Smooth muscle cell (in vitro differentiated cells): ENCODE measurements around the gene RABGAP1. TPM values are rescaled to one million over a fixed set of nuclear protein-coding genes. Genes with fewer than 3 reads are reported as not detected.
A peak's percentile ranks its signal among the peaks of the same experiment; 100 is the strongest.

ENCODE experiments used
- DNase-seq: peaks from one replicate; lab custom pipeline; 2025; ENCODE audit not compliant: unreplicated experiment; lab: John Stamatoyannopoulos, UW
- H2AFZ ChIP-seq: fragments of 200-600 bp; sonication (generic); 2 replicates; pipeline ENCODE4 v1.6.0; 2016; ENCODE audit warnings: antibody characterized with exemption, low read depth, mild to moderate bottlenecking
- H3F3A ChIP-seq: fragments of 200-600 bp; sonication (generic); 2 replicates; pipeline ENCODE4 v1.6.0; 2017; ENCODE audit warnings: antibody characterized with exemption, low read depth
- H3K27ac ChIP-seq: fragments of 200-600 bp; sonication (generic); 2 replicates; pipeline ENCODE4 v1.5.1; 2016; ENCODE audit warnings: low read depth, mild to moderate bottlenecking
- H3K27me3 ChIP-seq: fragments of 200-600 bp; sonication (generic); 2 replicates; pipeline ENCODE4 v1.6.1; 2016; ENCODE audit warnings: low read depth, mild to moderate bottlenecking
- H3K36me3 ChIP-seq: fragments of 200-600 bp; sonication (generic); 2 replicates; pipeline ENCODE4 v1.5.1; 2016; ENCODE audit warnings: low read depth
- H3K4me1 ChIP-seq: fragments of 200-600 bp; sonication (generic); 2 replicates; pipeline ENCODE4 v1.5.1; 2016; ENCODE audit warnings: low read depth
- H3K4me2 ChIP-seq: fragments of 200-600 bp; sonication (generic); 2 replicates; pipeline ENCODE4 v1.6.0; 2016; ENCODE audit warnings: mild to moderate bottlenecking
- H3K4me3 ChIP-seq: fragments of 200-600 bp; sonication (generic); 2 replicates; pipeline ENCODE4 v1.5.1; 2016; ENCODE audit warnings: mild to moderate bottlenecking
- H3K79me2 ChIP-seq: fragments of 200-600 bp; sonication (generic); 2 replicates; pipeline ENCODE4 v1.6.0; 2016; ENCODE audit warnings: low read depth, mild to moderate bottlenecking
- H3K9ac ChIP-seq: fragments of 200-600 bp; sonication (generic); 2 replicates; pipeline ENCODE4 v1.6.0; 2016; ENCODE audit warnings: low read depth
- H3K9me3 ChIP-seq: fragments of 200-600 bp; sonication (generic); replicated peaks from 2 replicates; pipeline ENCODE4 v1.5.1; 2016; ENCODE audit warnings: low read depth
- H4K20me1 ChIP-seq: fragments of 200-600 bp; sonication (generic); 2 replicates; pipeline ENCODE4 v1.6.0; 2016; ENCODE audit warnings: low read depth
- WGBS: methylation state at CpG from one replicate; pipeline ENCODE4 v1.1.7; 2016; ENCODE audit warnings: low lambda C conversion rate; 5-methylcytosine and 5-hydroxymethylcytosine counted together
- polyA plus RNA-seq: library from polyadenylated mRNA; unstranded; fragments of >200 nt; fragmentation: Nextera tagmentation; extraction: Ambion mirVana; gene quantifications from 2 replicates; pipeline ENCODE4 v1.2.1, GENCODE V29; 2016
- total RNA-seq: library from RNA; depleted of rRNA; stranded (reverse); fragments of >200 nt; gene quantifications from 2 replicates; pipeline ENCODE4 v1.2.3, GENCODE V29; 2014
- TF ChIP-seq, protein P1 (sequence below): fragments of 200-600 bp; sonication (generic); IDR thresholded peaks from 2 replicates; pipeline ENCODE4 v1.5.1; 2017; ENCODE audit warnings: borderline replicate concordance, mild to moderate bottlenecking, antibody characterized with exemption; ENCODE audit not compliant: insufficient read depth, poor library complexity, severe bottlenecking

Gene RABGAP1
- total and polyA plus RNA-seq, 2 experiments from 2014 or later, result 13.5 to 31.8 TPM

DNA sequence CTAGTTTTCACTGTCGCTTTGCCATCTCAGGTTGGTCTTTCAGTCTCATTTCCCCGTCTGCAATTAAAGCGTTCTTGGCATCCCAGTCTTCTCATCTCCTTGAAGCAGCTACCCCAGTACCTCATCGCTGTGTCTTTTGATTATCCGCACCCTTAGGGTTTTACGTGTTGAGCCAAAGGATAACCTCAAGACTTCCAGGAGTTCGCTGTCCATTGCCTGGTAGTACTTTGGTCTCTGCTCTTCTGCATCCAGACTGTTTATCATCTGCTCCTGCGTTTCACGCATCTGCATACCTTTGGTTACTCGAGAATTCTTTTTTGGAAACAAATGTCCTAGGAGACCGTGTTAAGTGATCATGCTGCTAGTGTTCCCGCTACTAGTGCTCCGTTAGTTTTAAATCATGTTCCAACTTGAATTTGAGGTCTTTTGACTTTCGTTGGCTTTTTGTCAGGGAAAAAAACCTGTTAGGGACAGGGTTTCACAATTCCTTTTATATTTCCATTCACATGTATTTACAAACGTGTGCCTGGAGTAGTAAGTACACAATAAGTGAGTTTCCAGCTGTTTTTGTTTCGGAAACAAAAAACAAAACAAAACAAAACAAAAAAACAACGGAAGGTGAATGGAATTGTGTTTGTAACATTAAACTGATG, 888 bp downstream of the RABGAP1 start:
- Histone ChIP-seq H3F3A (peaks cover 13% of the 10 kb centered on the region), H3K9ac (peak overlapping the region; percentile 96), H2AFZ (peak overlapping the region; percentile 90), H3K4me3 (peak overlapping the region; percentile 94), H3K36me3 (no peaks in the 10 kb centered on the region), H3K27ac (peak overlapping the region; percentile 93), H3K27me3 (no peaks in the 10 kb centered on the region), H3K4me2 (peak overlapping the region; percentile 97), H3K79me2 (peaks cover 78% of the 10 kb centered on the region), H3K9me3 (no peaks in the 10 kb centered on the region), H4K20me1 (peaks cover 54% of the 10 kb centered on the region), H3K4me1 (peaks cover 9% of the 10 kb centered on the region)
- 13% methylated on average over 17 of the region's 17 CpGs for WGBS
- TF ChIP-seq, protein P1, sequence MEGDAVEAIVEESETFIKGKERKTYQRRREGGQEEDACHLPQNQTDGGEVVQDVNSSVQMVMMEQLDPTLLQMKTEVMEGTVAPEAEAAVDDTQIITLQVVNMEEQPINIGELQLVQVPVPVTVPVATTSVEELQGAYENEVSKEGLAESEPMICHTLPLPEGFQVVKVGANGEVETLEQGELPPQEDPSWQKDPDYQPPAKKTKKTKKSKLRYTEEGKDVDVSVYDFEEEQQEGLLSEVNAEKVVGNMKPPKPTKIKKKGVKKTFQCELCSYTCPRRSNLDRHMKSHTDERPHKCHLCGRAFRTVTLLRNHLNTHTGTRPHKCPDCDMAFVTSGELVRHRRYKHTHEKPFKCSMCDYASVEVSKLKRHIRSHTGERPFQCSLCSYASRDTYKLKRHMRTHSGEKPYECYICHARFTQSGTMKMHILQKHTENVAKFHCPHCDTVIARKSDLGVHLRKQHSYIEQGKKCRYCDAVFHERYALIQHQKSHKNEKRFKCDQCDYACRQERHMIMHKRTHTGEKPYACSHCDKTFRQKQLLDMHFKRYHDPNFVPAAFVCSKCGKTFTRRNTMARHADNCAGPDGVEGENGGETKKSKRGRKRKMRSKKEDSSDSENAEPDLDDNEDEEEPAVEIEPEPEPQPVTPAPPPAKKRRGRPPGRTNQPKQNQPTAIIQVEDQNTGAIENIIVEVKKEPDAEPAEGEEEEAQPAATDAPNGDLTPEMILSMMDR, result no peak
- no peak for DNase-seq

- Histone ChIP-seq H4K20me1 (peaks cover 89% of the 10 kb centered on the region), H3K27me3 (no peaks in the 10 kb centered on the region), H2AFZ (no peak overlapping the region), H3K79me2 (peaks cover 93% of the 10 kb centered on the region), H3K36me3 (no peaks in the 10 kb centered on the region), H3K27ac (no peak overlapping the region), H3K4me1 (peaks cover 14% of the 10 kb centered on the region), H3K9ac (no peak overlapping the region), H3K4me2 (no peak overlapping the region), H3K9me3 (no peaks in the 10 kb centered on the region), H3F3A (peaks cover 3% of the 10 kb centered on the region), H3K4me3 (no peak overlapping the region)
- WGBS, result 76% methylated on average over 4 of the region's 4 CpGs
- TF ChIP-seq, protein P1, result no peak
- DNase-seq, result no peak
Measured at GRCh38 chr9:122944960-122945888, 4.4 kb downstream of the RABGAP1 start.

DNA sequence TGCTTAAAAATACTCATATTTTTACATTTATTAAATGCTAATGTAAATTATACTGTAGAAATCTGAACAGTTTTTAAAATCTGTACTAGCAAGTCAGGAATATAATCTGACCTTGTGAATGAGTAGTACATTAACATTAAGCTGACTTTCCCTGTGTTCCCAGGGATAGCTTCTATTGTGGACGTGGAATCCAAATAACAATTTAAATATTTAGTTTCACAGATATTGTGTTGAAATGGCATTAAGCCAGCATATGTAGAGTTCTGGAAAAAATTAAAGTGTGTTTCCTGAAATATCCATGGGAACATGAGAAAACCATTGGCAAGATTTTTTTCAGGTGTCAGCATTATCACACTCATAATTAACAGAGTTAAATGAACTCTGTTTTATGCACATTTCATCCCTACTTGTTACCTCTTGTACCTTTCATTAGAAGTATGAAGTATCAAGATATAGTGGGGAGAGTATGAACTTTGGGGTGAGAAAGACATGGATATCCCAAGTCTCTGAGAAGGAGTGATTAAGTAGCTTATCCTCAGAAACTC, 5.7 kb downstream of the RABGAP1 start:
- DNase-seq, result no peak
- 88% methylated on average over 1 of the region's 1 CpG for WGBS
- H3F3A ChIP-seq, result no peaks in the 10 kb centered on the region
- TF ChIP-seq, protein P1, result no peak
- no peaks in the 10 kb centered on the region for H3K9me3 ChIP-seq
- H3K36me3 ChIP-seq, result no peaks in the 10 kb centered on the region
- no peak overlapping the region for H3K4me3 ChIP-seq
- H3K27ac ChIP-seq, result no peak overlapping the region
- H3K9ac ChIP-seq, result no peak overlapping the region
- peaks cover 100% of the 10 kb centered on the region for H3K79me2 ChIP-seq
- H4K20me1 ChIP-seq, result peaks cover 99% of the 10 kb centered on the region
- no peaks in the 10 kb centered on the region for H3K27me3 ChIP-seq
- H3K4me2 ChIP-seq, result no peak overlapping the region
- H2AFZ ChIP-seq, result no peak overlapping the region
- H3K4me1 ChIP-seq, result peaks cover 13% of the 10 kb centered on the region
